ENCODE results near the gene NDUFS1.
"Not testable (repeated sequence)": the region's sequence is repeated elsewhere in the genome, so short reads cannot be mapped to it uniquely, and the experiment has no call there.

The NDUFS1 gene

DNA sequence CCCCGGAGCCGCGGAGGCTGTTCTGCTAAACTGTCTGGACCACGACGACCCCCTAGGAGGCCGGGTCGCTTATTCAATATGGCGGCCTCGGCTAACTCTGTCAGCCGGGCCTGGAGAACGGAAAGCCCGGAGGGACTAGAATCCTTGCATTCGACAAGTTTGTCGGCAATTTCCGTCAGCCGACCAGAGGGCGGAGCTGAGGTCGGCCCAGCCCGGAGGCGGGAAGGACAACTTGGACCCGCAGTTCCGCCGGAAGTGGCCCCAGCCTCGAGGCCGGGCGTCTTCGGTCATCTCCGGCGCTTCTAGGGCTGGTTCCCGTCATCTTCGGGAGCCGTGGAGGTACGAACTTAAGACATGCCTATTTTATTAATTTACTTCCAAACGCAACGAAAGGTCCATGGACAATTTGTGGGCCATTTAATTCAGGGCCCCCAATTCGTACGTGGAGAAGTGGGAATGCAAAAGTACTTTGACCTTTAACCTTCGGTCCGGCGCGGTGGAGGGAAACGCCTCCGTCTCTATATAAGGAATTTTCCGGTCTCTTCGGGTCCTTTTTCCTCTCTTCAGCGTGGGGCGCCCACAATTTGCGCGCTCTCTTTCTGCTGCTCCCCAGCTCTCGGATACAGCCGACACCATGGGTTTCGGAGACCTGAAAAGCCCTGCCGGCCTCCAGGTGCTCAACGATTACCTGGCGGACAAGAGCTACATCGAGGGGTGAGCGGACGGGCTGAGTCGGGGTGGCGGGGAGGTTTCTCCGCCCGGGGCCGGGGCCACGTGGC, at the start of gene NDUFS1, which contains the start of gene EEF1B2:
TSS of gene NDUFS1 (minus strand) at position 99 of the 779 bp plus-strand sequence. CDS start 5,766 bp downstream, outside the sequence.
TSS of gene EEF1B2 (plus strand) at position 550 of the 779 bp plus-strand sequence. CDS start at position 635, 85 bp downstream.
- peak; percentile 91 to 92 for DNase-seq (ENCODE audit: low read depth in 2 of 2)

DNA sequence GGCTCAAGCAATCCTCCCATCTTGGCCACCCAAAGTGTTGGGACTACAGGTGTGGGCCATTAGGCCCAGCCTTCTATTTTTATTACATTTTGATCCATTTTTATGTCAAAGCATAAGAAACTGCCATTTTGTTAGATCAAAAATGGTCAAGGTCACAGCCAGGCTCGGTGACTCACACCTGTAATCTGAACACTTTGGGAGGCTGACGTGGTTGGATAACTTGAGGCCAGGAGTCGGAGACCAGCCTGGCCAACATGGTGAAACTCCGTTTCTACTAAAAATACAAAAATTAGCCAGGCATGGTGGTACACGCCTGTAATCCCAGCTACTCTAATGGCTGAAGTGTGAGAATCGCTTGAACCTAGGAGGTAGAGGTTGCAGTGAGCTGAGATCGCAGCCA, 49.7 kb upstream of the NDUFS1 start:
- no peak for DNase-seq (ENCODE audit: low read depth in 2 of 2)

DNA sequence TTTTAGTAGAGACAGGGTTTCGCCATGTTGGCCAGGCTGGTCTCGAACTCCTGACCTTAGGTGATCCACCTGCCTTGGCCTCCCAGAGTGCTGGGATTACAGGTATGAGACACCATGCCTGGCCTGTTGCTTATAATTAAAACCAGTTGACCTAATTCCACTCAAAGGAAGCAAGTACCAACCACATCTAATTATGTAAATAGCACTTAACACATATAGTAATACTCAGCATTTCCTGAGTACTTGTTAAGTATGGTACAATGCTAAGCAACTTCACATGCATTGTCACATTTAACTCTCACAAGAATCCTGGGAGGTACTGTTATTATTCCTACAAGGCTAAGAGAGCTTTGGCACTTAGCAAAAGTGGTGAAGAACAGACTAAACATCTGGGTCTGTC, 48.1 kb upstream of the NDUFS1 start:
- DNase-seq (ENCODE audit: low read depth in 2 of 2): not testable (repeated sequence)

DNA sequence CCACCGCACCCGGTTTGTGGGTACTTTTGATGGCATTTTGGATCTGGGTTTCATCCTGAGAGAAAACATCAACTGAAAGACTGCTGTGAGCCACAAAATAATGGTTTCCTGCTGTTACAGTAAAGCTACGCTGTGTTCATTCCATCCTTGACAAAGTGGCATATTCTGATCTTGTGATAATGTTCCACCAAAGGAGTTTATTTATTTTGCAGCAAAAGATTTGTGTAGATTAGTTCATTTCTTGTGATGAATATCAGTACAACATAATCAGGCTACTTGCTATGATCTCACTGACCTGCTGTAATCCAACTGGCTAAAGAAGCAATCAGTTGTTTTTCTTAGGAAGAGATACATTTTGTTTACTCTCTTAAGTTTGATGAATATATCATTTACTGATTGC, 45.5 kb upstream of the NDUFS1 start:
- DNase-seq (ENCODE audit: low read depth in 2 of 2): no peak

DNA sequence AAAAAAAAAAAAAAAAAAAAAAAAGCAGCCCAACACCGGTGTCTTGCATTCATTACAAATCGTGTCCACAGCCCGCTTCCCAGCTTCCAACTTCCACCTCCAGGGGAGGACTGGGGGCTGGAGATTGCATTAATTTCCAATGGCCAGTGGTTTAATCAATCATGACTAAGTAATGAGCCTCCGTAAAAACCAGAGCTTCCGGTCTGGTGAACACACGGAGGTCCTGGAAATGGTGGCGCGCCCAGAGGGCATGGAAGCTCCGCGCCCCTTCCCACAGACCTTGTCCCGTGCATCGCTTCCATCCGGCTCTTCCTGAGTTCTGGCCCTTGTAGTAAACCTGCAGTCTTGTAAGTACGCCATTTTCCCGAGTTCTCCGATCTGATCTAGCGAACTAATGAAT, 44.1 kb upstream of the NDUFS1 start:
- no peak for DNase-seq (ENCODE audit: low read depth in 2 of 2)

DNA sequence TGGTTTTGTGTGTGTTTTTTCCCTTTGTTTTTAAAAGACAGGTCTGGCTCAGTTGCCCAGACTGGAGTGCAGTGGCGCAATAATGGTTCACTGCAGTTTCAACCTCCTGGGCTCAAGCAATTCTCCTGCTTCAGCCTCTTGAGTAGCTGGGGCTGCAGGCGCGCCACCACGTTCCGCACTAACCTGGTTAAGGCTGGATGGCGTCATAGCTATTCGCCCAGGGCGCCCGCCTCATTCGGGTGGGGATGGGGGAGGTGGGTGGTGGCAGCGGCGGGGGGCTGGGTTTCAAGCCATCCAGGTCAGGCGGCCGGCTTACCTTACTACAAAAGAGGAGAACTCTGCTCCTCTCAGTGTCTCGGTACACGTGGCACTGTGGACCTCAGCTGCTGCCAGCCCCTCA, 43.2 kb upstream of the NDUFS1 start:
- DNase-seq (ENCODE audit: low read depth in 2 of 2): no peak

DNA sequence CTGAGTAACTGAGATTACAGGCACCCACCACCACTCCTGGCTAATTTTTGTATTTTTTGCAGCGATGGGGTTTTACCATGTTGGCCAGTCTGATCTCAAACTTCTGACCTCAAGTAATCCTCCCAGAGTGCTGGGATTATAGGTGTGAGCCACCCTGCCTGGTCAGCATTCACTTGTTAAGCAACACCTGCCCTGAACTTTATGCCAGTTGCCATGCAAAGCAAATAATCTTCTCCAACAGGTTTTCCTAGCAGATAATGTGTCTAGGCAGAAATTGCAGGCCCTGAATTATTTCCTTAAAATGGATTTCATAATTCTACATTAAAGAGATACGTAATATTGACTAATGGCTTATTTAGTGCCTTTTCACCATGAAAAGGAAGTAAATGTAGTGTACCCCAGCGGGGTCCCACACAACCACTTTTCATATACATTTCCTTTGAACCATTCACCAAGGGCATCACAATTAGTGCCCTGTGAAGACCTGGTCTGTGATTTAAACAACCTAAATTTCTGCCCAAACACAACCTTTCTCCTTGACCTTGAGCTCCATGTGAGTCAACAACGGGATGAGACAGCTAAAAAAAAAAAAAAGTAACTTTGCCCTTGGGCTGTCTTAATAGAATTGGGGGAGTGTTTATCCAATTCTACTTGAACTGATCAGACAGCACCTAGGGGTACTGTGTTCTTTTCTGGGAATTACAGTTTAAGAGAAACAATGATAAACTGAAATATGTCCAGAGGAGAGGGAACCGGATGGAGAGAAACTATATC, 42.0 kb upstream of the NDUFS1 start:
- DNase-seq (ENCODE audit: low read depth in 2 of 2): no peak

DNA sequence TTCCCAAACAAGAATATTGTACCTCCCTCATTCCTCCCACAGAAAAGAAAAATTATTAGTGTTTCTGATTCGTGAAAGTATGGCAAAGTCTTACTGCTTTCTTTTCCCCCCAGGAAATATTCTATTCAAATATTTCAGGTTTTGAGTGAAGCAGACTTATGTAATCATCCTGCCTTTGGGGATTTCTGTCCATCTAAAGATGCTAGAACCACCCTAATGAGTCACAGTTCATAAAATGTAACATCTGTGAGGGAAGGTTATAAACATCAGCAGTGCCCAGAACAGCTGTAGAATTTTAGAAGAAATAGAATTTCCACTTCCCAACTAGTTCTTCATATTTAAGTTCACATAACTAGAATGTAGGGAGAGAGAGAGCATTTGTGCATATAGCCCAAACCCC, 39.4 kb upstream of the NDUFS1 start:
- no peak for DNase-seq (ENCODE audit: low read depth in 2 of 2)

DNA sequence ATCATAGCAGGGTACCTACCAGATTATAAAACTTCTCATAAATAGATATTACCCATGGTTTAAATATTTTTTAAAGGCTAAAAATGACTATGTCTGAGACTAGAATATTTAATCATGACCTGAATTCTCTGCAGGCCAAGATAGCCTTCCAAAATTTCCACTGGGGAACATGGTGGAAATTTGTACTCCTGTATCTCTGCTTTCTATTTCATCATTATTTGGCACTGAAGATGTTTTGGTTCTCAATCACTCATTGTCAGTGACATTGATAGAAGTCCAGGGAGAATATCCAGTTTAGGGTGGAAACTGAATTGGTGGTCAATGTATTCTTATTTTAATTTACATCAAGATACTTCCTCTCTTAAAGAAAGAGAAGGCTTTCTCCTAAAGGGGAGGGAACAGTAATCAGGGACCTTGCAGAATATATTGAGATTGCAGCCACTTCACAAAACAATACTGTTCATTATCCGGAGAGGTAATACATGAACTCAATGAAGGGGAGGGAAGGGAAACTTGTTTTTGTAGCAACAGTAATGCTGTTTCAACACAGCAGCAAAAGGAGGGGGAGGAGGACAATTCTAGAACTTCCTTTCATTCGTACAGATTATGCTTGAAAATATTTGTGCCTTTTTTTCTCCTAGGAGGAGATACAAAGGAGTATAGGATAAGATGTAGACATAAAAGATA, 34.6 kb upstream of the NDUFS1 start:
- DNase-seq (ENCODE audit: low read depth in 2 of 2): no peak

DNA sequence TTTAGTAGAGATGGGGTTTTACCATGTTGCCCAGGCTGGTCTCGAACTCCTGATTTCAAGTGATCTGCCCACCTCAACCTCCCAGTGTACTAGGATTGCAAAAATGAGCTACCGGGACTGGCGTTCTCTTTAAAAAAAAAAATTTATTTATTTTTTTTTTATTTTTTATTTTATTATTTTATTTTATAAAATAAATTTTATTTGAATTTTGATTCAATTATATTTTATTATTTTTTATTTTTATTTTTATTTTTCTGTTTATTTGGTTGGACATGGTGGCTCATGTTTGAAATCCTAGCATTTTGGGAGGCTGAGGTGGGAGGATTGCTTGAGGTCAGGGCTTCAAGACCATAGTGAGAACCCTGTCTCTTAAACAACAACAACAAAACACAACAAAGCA, 32.9 kb upstream of the NDUFS1 start:
- DNase-seq (ENCODE audit: low read depth in 2 of 2): no peak

DNA sequence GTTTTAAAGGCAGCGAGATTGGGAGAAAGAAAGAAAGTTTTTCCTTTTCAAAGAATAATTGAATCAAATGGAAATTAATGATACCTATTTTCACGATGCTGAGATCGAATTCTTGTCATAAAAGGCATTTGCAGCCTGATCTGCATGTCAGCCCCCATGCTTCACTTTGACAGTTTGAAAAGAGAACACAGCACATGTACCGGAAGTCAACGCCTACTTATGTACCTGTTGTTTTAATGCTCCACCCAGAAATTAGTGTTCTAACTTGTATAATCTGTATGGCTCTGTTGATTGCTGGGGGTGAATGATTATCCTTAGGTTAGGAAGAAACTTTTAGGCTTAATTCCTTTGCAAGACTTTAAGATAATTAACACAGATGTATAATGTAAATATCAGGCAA, 31.4 kb upstream of the NDUFS1 start:
- DNase-seq (ENCODE audit: low read depth in 2 of 2): no peak

DNA sequence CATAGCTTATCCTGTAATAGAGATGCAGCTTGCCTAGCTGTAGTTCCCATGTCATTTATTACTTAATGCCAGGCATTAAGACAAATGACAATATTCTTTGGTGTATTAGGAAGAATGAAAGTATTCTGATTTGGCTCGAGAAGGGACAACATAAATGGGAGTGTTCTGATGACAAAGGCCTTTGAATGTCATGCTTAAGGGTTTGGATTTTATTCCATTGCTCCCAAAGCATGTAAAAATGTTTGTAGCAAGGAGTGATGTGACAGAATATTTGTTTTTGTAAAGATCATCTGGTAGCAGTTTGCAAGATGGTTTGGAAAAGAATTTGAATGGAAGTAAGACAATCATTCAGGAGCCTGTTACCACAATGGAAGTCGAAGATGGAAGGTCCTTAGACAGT, 30.9 kb upstream of the NDUFS1 start:
- no peak for DNase-seq (ENCODE audit: low read depth in 2 of 2)

DNA sequence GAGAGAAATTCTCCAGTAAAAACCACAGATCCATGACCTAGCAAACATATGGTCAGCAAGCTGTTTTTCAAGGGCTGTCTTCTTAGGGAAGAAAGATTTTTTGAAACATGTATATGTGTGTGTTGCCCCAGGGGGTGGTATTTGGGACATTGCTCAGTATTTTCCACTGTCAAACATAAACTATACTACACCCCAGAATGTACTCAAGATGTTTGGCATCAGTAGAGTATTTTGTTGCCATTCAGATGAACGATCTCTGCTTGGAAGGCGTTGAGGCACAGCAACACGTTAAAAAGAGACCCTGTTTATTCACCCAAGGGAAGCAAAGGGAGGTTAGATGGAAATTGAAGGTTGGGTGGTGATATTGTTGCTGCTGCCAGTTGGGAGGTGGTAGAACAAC, 30.4 kb upstream of the NDUFS1 start:
- DNase-seq (ENCODE audit: low read depth in 2 of 2): no peak

DNA sequence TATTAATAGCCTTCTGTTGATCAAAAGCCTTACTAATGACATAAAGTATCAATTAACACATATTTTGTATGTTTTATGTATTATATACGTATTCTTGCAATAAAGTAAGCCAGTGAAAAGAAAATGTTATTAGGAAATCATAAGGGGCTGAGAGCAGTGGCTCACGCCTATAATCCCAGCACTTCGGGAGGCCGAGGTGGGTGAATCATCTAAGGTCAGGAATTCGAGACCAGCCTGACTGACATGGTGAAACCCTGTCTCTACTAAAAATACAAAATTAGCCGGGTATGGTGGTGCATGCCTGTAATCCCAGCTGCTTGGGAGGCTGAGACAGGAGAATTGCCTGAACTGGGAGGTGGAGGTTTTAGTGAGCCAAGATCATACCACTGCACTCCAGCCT, 22.3 kb upstream of the NDUFS1 start:
- DNase-seq (ENCODE audit: low read depth in 2 of 2): not testable (repeated sequence)

DNA sequence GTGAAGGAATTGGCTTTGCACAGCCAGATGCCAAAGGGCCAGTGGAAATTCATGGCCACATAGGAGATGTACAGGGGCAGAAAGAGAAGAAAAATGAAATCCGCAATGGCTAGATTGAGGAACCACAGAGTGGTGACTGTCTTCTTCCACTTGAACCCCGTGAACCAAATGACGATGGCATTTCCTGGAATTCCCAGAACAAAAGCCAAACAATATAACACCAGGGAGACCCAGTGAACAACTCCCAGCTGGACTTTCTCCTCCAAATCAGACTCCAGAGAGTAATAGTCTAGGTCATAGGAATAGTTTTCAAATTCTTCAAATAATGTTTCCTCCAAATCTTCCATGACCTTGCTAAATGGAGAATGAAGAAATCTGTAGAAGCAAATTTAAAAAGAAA, 17.7 kb upstream of the NDUFS1 start:
- no peak for DNase-seq (ENCODE audit: low read depth in 2 of 2)

DNA sequence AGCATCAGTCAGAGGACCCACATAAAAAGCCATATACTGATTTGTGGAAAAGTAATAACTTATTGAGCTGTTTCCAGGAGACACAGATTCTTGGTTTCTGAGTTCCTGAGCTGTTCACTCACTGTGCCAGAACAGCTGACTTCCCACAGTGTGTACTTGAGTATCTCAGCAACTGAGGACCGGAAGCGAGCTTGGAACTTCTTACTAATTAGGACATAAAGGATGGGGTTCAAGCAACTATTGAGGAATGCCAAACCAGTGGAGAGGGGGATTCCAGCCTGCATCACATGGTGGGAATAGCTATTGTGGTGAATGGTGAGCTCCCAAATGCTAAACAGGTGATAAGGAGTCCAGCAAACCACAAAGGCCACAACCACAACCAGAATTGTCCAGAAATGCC, 16.9 kb upstream of the NDUFS1 start:
- no peak for DNase-seq (ENCODE audit: low read depth in 2 of 2)

DNA sequence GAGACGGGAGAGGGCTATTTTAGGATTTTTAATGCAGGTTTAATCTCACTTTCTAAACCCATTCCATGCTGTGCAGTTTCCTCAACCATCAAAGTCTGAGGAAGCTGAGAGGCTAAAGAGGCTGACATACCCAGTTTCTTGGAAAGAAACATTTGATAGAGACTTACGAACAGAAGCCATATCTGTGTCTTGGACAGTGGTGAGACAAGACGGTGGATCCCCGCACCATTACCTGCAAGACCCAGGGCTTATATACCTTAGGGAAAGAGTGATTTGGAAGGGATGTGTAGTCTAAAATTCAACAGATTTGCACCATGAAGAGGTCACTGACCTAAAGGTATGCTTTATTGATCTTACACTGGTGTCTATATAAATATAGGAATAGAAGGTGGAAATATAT, 13.9 kb upstream of the NDUFS1 start:
- DNase-seq (ENCODE audit: low read depth in 2 of 2): no peak

DNA sequence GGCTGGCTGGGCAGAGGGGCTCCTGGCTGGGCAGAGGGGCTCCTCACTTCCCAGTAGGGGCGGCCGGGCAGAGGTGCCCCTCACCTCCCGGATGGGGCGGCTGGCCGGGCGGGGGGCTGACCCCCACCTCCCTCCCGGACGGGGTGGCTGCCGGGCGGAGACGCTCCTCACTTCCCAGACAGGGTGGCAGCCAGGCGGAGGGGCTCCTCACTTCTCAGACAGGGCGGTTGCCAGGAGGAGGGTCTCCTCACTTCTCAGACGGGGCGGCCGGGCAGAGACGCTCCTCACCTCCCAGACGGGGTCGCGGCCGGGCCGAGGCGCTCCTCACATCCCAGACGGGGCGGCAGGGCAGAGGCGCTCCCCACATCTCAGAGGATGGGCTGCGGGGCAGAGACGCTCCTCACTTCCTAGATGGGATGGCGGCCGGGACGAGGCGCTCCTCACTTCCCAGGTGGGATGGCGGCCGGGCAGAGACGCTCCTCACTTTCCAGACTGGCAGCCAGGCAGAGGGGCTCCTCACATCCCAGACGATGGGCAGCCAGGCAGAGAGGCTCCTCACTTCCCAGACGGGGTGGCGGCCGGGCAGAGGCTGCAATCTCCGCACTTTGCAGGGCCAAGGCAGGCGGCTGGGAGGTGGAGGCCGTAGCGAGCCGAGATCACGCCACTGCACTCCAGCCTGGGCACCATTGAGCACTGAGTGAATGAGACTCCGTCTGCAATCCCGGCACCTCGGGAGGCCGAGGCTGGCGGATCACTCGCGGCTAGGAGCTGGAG, 12.6 kb upstream of the NDUFS1 start:
- DNase-seq (ENCODE audit: low read depth in 2 of 2): not testable (repeated sequence)

DNA sequence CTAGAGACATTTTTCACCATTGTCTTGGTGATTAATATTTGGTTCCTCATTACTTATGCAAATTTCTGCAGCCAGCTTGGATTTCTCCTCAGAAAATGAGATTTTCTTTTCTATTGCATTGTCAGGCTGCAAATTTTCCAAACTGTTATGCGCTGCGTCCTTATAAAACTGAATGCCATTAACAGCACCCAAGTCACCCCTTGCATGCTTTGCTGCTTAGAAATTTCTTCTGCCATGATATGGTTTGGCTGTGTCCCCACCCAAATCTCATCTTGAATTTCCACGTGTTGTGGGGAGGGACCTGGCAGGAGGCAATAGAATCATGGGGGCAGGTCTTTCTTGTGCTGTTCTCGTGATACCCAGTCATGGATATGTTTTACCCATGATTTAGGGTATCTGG, 9.0 kb upstream of the NDUFS1 start:
- DNase-seq (ENCODE audit: low read depth in 2 of 2): not testable (repeated sequence)

DNA sequence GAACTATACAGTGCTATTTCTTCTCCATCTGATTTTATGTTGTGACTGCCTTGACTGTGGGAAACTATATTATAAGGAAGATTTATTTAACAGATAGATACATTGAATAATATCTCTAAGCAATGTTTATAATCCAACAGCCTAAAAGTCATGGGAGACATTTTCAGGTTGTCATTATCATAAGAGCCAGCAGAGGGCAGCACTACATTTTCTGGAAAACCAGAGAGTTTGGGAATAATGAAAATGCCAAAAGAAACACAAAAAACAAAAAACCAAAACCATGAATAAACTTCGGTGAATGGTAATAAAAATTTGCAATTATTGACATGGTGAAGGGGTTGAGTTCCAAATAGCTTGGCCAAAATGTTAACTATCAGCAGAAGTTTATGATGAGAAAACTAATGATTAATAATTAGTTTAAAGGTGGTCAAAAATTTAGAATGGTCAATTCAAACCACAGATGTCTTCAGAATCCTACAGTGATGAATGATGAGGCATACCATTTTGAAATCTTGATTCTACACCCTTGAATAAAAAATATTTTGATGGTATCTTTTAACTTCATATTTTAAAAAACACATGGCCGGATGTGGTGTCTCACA, 5.1 kb upstream of the NDUFS1 start:
- DNase-seq (ENCODE audit: low read depth in 2 of 2): no peak

DNA sequence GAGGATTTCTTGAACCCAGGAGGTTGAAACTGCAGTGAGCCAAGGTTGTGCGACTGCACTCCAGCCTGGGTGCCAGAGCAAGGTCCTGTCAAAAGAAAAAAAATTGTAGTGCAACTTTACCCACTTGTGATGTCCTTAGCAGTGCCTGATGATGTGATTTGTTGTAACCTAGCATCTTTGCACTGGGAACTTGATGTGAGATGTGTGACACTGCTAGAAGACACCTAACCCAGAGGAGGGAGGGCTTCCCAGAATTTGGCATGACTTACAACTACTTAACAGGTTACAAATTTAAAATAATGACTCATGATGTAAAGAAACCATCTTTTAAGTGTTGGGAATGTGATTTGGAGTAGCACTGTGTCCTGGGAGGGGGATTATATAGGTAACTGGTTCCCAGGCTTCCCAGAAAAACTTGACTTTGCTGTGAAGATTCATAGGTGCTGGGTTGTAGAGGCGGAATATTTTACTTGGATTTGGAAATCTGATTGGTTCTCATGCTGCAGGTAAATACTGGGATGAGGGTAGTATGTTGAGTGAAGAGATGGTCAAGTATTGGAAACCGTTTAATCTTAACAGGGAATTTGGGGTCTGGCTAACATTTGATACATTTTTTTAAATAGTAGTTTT, 4.1 kb upstream of the NDUFS1 start:
- DNase-seq (ENCODE audit: low read depth in 2 of 2): no peak
